Peyer's patch (tissue), 4 donors: ENCODE measurements around the gene NLRP8.

Experiments used
- POLR2A ChIP-seq, 2 donors: fragments of 450-650 bp; IDR thresholded peaks; one replicate each; pipeline ENCODE4 v1.5.1; 2017; ENCODE audit warnings: antibody characterized with exemption in 2 of 2, mild to moderate bottlenecking in 2 of 2, moderate library complexity in 2 of 2
- TF ChIP-seq, protein P1 (sequence below), 6 experiments: fragments of 450-650 bp in 4 of 6; fragments of 200-600 bp in 2 of 6; sonication (generic) in 1 of 6; IDR thresholded peaks; one replicate each; pipeline ENCODE4 v1.5.1; 2017 to 2019; ENCODE audit warnings: antibody characterized with exemption in 6 of 6, mild to moderate bottlenecking in 3 of 6, moderate library complexity in 1 of 6

DNA sequence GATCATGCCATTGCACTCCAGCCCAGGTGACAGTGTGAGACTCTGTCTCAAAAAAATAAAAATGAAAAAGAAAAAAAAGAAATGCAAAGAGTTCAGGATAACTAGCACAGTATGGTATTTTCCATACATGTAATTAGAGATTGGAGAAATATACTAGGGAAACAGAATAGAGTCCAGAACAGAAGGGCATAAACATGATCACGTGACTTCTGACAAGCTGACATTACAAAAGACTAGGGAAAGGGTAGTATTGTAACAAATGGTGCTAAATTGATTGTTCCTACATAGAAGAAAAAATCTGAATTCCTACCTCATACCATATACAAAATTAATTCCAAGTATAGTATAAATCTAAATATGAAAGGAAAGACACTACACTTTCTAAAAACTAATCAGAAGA, 37.6 kb downstream of the NLRP8 start:
- TF ChIP-seq, protein P1, sequence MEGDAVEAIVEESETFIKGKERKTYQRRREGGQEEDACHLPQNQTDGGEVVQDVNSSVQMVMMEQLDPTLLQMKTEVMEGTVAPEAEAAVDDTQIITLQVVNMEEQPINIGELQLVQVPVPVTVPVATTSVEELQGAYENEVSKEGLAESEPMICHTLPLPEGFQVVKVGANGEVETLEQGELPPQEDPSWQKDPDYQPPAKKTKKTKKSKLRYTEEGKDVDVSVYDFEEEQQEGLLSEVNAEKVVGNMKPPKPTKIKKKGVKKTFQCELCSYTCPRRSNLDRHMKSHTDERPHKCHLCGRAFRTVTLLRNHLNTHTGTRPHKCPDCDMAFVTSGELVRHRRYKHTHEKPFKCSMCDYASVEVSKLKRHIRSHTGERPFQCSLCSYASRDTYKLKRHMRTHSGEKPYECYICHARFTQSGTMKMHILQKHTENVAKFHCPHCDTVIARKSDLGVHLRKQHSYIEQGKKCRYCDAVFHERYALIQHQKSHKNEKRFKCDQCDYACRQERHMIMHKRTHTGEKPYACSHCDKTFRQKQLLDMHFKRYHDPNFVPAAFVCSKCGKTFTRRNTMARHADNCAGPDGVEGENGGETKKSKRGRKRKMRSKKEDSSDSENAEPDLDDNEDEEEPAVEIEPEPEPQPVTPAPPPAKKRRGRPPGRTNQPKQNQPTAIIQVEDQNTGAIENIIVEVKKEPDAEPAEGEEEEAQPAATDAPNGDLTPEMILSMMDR (IDR thresholded peaks at IDR 0.05): no peak
- TF ChIP-seq POLR2A (IDR thresholded peaks at IDR 0.05): no peak
